K562 (cell line): ENCODE measurements around the gene CDC42EP3. TPM values are rescaled to one million over a fixed set of nuclear protein-coding genes. Genes with fewer than 3 reads are reported as not detected.

Experiments used
- DMBX1 ChIP-seq: fragments of 250-450 bp; sonication (Bioruptor Pico); IDR thresholded peaks from 2 replicates; pipeline ENCODE4 v1.8.0; 2022; ENCODE audit warnings: inconsistent platforms, mild to moderate bottlenecking, moderate library complexity, borderline replicate concordance
- NR2C1 ChIP-seq, 2 experiments: fragments of 450-650 bp; IDR thresholded peaks; 2 replicates each; pipeline ENCODE4 v1.6.1; 2017; ENCODE audit warnings: mild to moderate bottlenecking in 2 of 2, antibody characterized with exemption in 1 of 2, inconsistent platforms in 1 of 2, missing compliant biosample characterization in 1 of 2, missing genetic modification characterization in 1 of 2
- ZNF75A ChIP-seq: fragments of 450-650 bp; formaldehyde crosslinking; IDR thresholded peaks from 2 replicates; pipeline ENCODE4 v1.4.0; 2020; ENCODE audit warnings: mild to moderate bottlenecking
- ZNF780A ChIP-seq: fragments of 250-450 bp; sonication (Bioruptor Pico); IDR thresholded peaks from 2 replicates; pipeline ENCODE4 v1.5.0; 2021; ENCODE audit warnings: mild to moderate bottlenecking
- polyA plus RNA-seq, 8 experiments: library from polyadenylated mRNA; depleted of rRNA in 4 of 8; stranded (reverse) in 5 of 8; unstranded in 3 of 8; fragments of >200 nt; fragmentation: Nextera tagmentation in 2 of 8; fragmentation: Illumina TruSeq in 1 of 8; extraction: Ambion mirVana in 2 of 8; extraction: Trizol in 1 of 8; gene quantifications; 2 replicates each; pipeline versions ENCODE4 v1.2.1 to v1.2.3, GENCODE V29; 2011 to 2014; ENCODE audit warnings: inconsistent platforms in 1 of 8, missing spikeins in 1 of 8
- total RNA-seq, 7 experiments: library from RNA; depleted of rRNA in 6 of 7; stranded (reverse); fragments of >200 nt in 6 of 7; fragmentation: Illumina TruSeq in 2 of 7; extraction: Trizol in 2 of 7; gene quantifications; 2 replicates each; pipeline versions ENCODE4 v1.2.1 to v1.2.3, GENCODE V29; 2011 to 2021; ENCODE audit warnings: low replicate concordance in 1 of 7
- TF ChIP-seq, protein P1 (sequence below), 2 experiments: fragments of 450-650 bp; IDR thresholded peaks; 2 replicates each; pipeline ENCODE4 v1.6.1; 2016; ENCODE audit warnings: mild to moderate bottlenecking in 2 of 2, borderline replicate concordance in 1 of 2, low read depth in 1 of 2, moderate library complexity in 1 of 2
- TF ChIP-seq, protein P2 (sequence below): sonication (generic); formaldehyde crosslinking; IDR thresholded peaks from 2 replicates; pipeline ENCODE4 v1.9.0; 2022; ENCODE audit warnings: mild to moderate bottlenecking, missing genetic modification reagents

The CDC42EP3 gene
- total and polyA plus RNA-seq, 9 of the 15 experiments (the other 6 are each of a cell fraction or from before 2014, with no cell fraction given) = 0.72 to 6.4 (median 2.0) TPM

DNA sequence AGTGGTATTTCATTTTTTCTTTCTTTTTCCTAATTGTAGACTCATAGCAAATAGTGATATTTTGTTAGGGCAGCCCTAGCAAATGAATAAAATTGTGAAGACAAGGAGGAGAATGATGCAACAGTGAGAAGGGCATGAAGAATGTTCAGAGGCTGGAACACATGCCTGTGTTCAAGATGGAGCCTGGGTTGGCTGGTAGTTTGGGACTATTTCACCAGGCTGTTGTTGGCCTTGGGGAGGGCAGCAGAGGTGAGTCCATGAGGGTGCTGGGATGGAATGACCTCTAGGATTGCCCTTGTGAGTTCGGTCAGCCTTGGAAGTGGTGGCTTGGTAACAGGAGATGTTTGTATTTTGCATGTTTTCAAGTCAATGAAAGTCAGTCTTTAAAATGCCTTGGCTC lies 10.1 kb upstream of the CDC42EP3 start (continued):
- TF ChIP-seq, protein P1, sequence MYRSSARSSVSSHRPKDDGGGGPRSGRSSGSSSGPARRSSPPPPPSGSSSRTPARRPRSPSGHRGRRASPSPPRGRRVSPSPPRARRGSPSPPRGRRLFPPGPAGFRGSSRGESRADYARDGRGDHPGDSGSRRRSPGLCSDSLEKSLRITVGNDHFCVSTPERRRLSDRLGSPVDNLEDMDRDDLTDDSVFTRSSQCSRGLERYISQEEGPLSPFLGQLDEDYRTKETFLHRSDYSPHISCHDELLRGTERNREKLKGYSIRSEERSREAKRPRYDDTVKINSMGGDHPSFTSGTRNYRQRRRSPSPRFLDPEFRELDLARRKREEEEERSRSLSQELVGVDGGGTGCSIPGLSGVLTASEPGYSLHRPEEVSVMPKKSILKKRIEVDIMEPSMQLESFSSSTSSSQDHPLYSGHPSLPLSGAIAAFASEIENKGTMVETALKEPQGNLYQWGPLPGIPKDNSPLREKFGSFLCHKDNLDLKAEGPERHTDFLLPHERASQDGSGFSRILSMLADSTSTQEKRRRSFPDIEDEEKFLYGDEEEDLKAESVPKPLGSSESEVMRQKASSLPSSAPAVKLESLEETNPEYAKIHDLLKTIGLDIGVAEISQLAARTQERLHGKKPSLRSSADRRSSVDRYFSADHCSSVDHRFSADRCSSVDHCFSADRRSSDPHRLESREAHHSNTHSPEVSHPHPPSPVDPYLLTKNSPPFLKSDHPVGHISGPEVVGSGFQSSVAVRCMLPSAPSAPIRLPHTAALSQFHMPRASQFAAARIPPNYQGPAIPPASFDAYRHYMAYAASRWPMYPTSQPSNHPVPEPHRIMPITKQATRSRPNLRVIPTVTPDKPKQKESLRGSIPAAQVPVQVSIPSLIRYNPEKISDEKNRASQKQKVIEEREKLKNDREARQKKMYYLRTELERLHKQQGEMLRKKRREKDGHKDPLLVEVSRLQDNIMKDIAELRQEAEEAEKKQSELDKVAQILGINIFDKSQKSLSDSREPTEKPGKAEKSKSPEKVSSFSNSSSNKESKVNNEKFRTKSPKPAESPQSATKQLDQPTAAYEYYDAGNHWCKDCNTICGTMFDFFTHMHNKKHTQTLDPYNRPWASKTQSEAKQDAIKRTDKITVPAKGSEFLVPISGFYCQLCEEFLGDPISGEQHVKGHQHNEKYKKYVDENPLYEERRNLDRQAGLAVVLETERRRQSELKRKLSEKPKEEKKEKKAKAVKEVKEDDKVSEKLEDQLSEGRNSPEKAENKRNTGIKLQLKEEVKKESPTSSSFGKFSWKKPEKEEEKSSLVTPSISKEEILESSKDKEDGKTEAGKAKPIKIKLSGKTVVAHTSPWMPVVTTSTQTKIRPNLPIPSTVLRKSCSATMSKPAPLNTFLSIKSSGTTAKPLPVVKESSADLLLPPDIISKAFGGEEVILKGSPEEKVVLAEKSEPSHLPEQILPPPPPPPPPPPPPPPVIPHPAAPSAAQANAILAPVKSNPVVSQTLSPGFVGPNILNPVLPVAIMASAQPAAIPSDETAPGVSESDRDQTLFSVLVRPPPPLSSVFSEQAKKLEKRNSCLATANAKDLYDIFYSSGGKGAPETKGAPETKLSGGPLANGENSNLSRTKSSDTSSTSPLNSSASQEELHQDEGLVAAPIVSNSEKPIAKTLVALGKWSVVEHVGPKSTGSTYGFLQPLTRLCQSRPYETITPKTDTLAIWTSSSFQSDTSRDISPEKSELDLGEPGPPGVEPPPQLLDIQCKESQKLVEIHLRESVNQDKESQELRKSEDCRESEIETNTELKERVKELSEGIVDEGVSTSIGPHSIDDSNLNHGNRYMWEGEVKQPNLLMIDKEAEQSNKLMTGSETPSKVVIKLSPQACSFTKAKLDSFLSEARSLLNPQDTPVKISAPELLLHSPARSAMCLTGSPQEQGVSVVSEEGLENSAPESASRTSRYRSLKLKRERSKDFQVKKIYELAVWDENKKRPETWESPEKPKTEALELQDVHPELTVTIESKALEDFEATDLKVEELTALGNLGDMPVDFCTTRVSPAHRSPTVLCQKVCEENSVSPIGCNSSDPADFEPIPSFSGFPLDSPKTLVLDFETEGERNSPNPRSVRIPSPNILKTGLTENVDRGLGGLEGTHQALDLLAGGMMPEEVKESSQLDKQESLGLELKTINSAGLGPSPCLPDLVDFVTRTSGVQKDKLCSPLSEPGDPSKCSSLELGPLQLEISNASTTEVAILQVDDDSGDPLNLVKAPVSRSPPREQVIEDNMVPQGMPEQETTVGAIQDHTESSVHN (IDR thresholded peaks at IDR 0.05; ENCODE audit: borderline replicate concordance in 1 of 2, low read depth in 1 of 2) = no peak
- TF ChIP-seq, protein P2, sequence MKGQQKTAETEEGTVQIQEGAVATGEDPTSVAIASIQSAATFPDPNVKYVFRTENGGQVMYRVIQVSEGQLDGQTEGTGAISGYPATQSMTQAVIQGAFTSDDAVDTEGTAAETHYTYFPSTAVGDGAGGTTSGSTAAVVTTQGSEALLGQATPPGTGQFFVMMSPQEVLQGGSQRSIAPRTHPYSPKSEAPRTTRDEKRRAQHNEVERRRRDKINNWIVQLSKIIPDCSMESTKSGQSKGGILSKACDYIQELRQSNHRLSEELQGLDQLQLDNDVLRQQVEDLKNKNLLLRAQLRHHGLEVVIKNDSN (CRISPR knock-in tag) = no peak
- TF ChIP-seq ZNF75A (CRISPR knock-in tag) (no peak), DMBX1 (CRISPR knock-in tag) (peak; percentile 77; the same call in 1 of the 2 replicates), NR2C1 (IDR thresholded peaks at IDR 0.05) (no peak), NR2C1 (tag; IDR thresholded peaks at IDR 0.05) (peak; percentile 32; the same call in 1 of the 2 replicates), ZNF780A (CRISPR knock-in tag) (no peak)
